HEK293T (cell line): ENCODE data around the gene DMKN.

Source experiments
- BHLHE40 ChIP-seq: fragments of 450-650 bp; IDR thresholded peaks from 2 replicates; pipeline ENCODE4 v1.6.1; 2016; ENCODE audit warnings: mild to moderate bottlenecking, moderate library complexity, borderline replicate concordance
- ELF4 ChIP-seq: fragments of 450-650 bp; IDR thresholded peaks from 2 replicates; pipeline ENCODE4 v1.6.1; 2017; ENCODE audit warnings: antibody characterized with exemption
- FOXA1 ChIP-seq: fragments of 450-650 bp; IDR thresholded peaks from 2 replicates; pipeline ENCODE4 v1.6.1; 2016; ENCODE audit warnings: mild to moderate bottlenecking
- FOXM1 ChIP-seq: fragments of 450-650 bp; IDR thresholded peaks from 2 replicates; pipeline ENCODE4 v1.6.1; 2017; ENCODE audit warnings: mild to moderate bottlenecking, borderline replicate concordance
- L3MBTL2 ChIP-seq: fragments of 450-650 bp; conservative IDR thresholded peaks from 2 replicates; pipeline ENCODE4 v1.6.1; 2016; ENCODE audit warnings: mild to moderate bottlenecking
- LEF1 ChIP-seq: fragments of 450-650 bp; IDR thresholded peaks from 2 replicates; pipeline ENCODE4 v1.6.1; 2017; ENCODE audit warnings: mild to moderate bottlenecking, borderline replicate concordance
- PKNOX1 ChIP-seq: fragments of 450-650 bp; IDR thresholded peaks from 2 replicates; pipeline ENCODE4 v1.6.1; 2016
- SP1 ChIP-seq: fragments of 450-650 bp; IDR thresholded peaks from 2 replicates; pipeline ENCODE4 v1.6.1; 2017
- SUZ12 ChIP-seq: fragments of 450-650 bp; IDR thresholded peaks from 2 replicates; pipeline ENCODE4 v1.6.1; 2016; ENCODE audit warnings: mild to moderate bottlenecking
- TARDBP ChIP-seq: fragments of 450-650 bp; IDR thresholded peaks from 2 replicates; pipeline ENCODE4 v1.6.1; 2016
- ZNF384 ChIP-seq: fragments of 450-650 bp; IDR thresholded peaks from 2 replicates; pipeline ENCODE4 v1.6.1; 2016

GRCh38 chr19:35524181-35524837, 10.9 kb upstream of the DMKN start:
- TF ChIP-seq ELF4 (no peak), SP1 (no peak), TARDBP (no peak), FOXM1 (no peak), BHLHE40 (no peak), PKNOX1 (no peak), SUZ12 (no peak), ZNF384 (no peak), LEF1 (no peak), FOXA1 (no peak), L3MBTL2 (no peak)
